ENCODE measurements around the gene CRLF1.

Gene CRLF1

GRCh38 chr19:18611327-18612050 is 4.9 kb upstream of the CRLF1 start (continued):
- TF ChIP-seq ZNF202 (tag by site-specific recombination; IDR thresholded peaks at IDR 0.05; ENCODE audit: borderline replicate concordance) = no peak
- no peak for TF ChIP-seq ZNF416 (tag by site-specific recombination; IDR thresholded peaks at IDR 0.05)
- TF ChIP-seq ZNF585B (tag by site-specific recombination; IDR thresholded peaks at IDR 0.05) = no peak
- TF ChIP-seq ZNF114 (tag by site-specific recombination; IDR thresholded peaks at IDR 0.05) = no peak
- TF ChIP-seq, protein P1, sequence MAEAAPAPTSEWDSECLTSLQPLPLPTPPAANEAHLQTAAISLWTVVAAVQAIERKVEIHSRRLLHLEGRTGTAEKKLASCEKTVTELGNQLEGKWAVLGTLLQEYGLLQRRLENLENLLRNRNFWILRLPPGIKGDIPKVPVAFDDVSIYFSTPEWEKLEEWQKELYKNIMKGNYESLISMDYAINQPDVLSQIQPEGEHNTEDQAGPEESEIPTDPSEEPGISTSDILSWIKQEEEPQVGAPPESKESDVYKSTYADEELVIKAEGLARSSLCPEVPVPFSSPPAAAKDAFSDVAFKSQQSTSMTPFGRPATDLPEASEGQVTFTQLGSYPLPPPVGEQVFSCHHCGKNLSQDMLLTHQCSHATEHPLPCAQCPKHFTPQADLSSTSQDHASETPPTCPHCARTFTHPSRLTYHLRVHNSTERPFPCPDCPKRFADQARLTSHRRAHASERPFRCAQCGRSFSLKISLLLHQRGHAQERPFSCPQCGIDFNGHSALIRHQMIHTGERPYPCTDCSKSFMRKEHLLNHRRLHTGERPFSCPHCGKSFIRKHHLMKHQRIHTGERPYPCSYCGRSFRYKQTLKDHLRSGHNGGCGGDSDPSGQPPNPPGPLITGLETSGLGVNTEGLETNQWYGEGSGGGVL (tag by site-specific recombination; IDR thresholded peaks at IDR 0.05) = peak; percentile 80
- no peak for TF ChIP-seq ZNF580 (tag by site-specific recombination; IDR thresholded peaks at IDR 0.05)
- peak; percentile 38; the same call in 1 of the 2 replicates for TF ChIP-seq KLF16 (tag by site-specific recombination; IDR thresholded peaks at IDR 0.05)
- no peak for TF ChIP-seq ZNF530 (tag by site-specific recombination; IDR thresholded peaks at IDR 0.05; ENCODE audit: low read depth)
- TF ChIP-seq GLIS1 (tag by site-specific recombination; IDR thresholded peaks at IDR 0.05) = peak; percentile 91
- no peak for TF ChIP-seq ZNF133 (tag by site-specific recombination; IDR thresholded peaks at IDR 0.05)
- no peak for TF ChIP-seq ZNF19 (tag by site-specific recombination; IDR thresholded peaks at IDR 0.05; ENCODE audit: low read depth)
- no peak for TF ChIP-seq ZNF350 (tag by site-specific recombination; IDR thresholded peaks at IDR 0.05)
- TF ChIP-seq ZSCAN30 (tag by site-specific recombination; IDR thresholded peaks at IDR 0.05) = no peak
- TF ChIP-seq ZNF366 (tag by site-specific recombination; conservative IDR thresholded peaks at IDR 0.05) = no peak
- TF ChIP-seq ZNF221 (tag by site-specific recombination; IDR thresholded peaks at IDR 0.05; ENCODE audit: borderline replicate concordance) = no peak
- TF ChIP-seq, protein P2, sequence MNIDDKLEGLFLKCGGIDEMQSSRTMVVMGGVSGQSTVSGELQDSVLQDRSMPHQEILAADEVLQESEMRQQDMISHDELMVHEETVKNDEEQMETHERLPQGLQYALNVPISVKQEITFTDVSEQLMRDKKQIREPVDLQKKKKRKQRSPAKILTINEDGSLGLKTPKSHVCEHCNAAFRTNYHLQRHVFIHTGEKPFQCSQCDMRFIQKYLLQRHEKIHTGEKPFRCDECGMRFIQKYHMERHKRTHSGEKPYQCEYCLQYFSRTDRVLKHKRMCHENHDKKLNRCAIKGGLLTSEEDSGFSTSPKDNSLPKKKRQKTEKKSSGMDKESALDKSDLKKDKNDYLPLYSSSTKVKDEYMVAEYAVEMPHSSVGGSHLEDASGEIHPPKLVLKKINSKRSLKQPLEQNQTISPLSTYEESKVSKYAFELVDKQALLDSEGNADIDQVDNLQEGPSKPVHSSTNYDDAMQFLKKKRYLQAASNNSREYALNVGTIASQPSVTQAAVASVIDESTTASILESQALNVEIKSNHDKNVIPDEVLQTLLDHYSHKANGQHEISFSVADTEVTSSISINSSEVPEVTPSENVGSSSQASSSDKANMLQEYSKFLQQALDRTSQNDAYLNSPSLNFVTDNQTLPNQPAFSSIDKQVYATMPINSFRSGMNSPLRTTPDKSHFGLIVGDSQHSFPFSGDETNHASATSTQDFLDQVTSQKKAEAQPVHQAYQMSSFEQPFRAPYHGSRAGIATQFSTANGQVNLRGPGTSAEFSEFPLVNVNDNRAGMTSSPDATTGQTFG (tag by site-specific recombination; IDR thresholded peaks at IDR 0.05; ENCODE audit: borderline replicate concordance) = no peak
- TF ChIP-seq ZNF768 (tag by site-specific recombination; IDR thresholded peaks at IDR 0.05) = no peak
- TF ChIP-seq ZNF624 (tag by site-specific recombination; IDR thresholded peaks at IDR 0.05) = no peak
- no peak for TF ChIP-seq ZNF785 (tag by site-specific recombination; IDR thresholded peaks at IDR 0.05)
- no peak for TF ChIP-seq ZNF837 (tag by site-specific recombination; IDR thresholded peaks at IDR 0.05)
- TF ChIP-seq, protein P3, sequence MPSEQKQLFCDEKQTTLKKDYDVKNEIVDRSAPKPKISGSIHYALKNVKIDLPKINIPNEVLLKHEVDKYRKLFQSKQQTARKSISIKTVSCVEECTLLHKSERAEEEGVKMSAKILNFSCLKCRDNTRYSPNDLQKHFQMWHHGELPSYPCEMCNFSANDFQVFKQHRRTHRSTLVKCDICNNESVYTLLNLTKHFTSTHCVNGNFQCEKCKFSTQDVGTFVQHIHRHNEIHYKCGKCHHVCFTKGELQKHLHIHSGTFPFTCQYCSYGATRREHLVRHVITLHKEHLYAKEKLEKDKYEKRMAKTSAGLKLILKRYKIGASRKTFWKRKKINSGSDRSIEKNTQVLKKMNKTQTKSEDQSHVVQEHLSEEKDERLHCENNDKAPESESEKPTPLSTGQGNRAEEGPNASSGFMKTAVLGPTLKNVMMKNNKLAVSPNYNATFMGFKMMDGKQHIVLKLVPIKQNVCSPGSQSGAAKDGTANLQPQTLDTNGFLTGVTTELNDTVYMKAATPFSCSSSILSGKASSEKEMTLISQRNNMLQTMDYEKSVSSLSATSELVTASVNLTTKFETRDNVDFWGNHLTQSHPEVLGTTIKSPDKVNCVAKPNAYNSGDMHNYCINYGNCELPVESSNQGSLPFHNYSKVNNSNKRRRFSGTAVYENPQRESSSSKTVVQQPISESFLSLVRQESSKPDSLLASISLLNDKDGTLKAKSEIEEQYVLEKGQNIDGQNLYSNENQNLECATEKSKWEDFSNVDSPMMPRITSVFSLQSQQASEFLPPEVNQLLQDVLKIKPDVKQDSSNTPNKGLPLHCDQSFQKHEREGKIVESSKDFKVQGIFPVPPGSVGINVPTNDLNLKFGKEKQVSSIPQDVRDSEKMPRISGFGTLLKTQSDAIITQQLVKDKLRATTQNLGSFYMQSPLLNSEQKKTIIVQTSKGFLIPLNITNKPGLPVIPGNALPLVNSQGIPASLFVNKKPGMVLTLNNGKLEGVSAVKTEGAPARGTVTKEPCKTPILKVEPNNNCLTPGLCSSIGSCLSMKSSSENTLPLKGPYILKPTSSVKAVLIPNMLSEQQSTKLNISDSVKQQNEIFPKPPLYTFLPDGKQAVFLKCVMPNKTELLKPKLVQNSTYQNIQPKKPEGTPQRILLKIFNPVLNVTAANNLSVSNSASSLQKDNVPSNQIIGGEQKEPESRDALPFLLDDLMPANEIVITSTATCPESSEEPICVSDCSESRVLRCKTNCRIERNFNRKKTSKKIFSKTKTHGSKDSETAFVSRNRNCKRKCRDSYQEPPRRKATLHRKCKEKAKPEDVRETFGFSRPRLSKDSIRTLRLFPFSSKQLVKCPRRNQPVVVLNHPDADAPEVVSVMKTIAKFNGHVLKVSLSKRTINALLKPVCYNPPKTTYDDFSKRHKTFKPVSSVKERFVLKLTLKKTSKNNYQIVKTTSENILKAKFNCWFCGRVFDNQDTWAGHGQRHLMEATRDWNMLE (tag by site-specific recombination; conservative IDR thresholded peaks at IDR 0.05; ENCODE audit: low read depth) = no peak
- TF ChIP-seq ZBTB7A (tag by site-specific recombination; IDR thresholded peaks at IDR 0.05; ENCODE audit: low read depth) = no peak
